K562 (cell line): ENCODE measurements around the gene METAP1. TPM values are rescaled to one million over a fixed set of nuclear protein-coding genes. Genes with fewer than 3 reads are reported as not detected.

Source experiments
- ADNP ChIP-seq: fragments of 200-800 bp; sonication (Bioruptor generic); IDR thresholded peaks from 2 replicates; pipeline ENCODE4 v1.6.1; 2016; ENCODE audit warnings: missing genetic modification characterization, missing compliant biosample characterization
- GTF2A2 ChIP-seq: IDR thresholded peaks from 2 replicates; pipeline ENCODE4 v1.6.1; 2016; ENCODE audit warnings: mild to moderate bottlenecking, missing genetic modification characterization, missing compliant biosample characterization
- HDAC3 ChIP-seq: fragments of 450-650 bp; IDR thresholded peaks from 2 replicates; pipeline ENCODE4 v1.6.1; 2018; ENCODE audit warnings: borderline replicate concordance, mild to moderate bottlenecking, moderate library complexity; ENCODE audit not compliant: partially characterized antibody
- NCOA1 ChIP-seq: fragments of 450-650 bp; IDR thresholded peaks from 2 replicates; pipeline ENCODE4 v1.6.1; 2016; ENCODE audit warnings: low read depth
- PHF21A ChIP-seq: fragments of 450-650 bp; IDR thresholded peaks from 2 replicates; pipeline ENCODE4 v1.6.1; 2017; ENCODE audit warnings: low read depth, borderline replicate concordance
- SMAD1 ChIP-seq: fragments of 150-350 bp; IDR thresholded peaks from 2 replicates; pipeline ENCODE4 v1.6.1; 2014; ENCODE audit warnings: low read length, low read depth; ENCODE audit not compliant: partially characterized antibody
- ZNF274 ChIP-seq: IDR thresholded peaks from 2 replicates; pipeline ENCODE4 v1.6.1; 2011; ENCODE audit warnings: low read depth, mild to moderate bottlenecking, low read length, moderate library complexity, borderline replicate concordance
- ZNF76 ChIP-seq: fragments of 250-450 bp; sonication (Bioruptor Pico); IDR thresholded peaks from 2 replicates; pipeline ENCODE4 v1.4.0; 2020; ENCODE audit warnings: mild to moderate bottlenecking, moderate library complexity, borderline replicate concordance
- polyA plus RNA-seq, 8 experiments: library from polyadenylated mRNA; depleted of rRNA in 4 of 8; stranded (reverse) in 5 of 8; unstranded in 3 of 8; fragments of >200 nt; fragmentation: Nextera tagmentation in 2 of 8; fragmentation: Illumina TruSeq in 1 of 8; extraction: Ambion mirVana in 2 of 8; extraction: Trizol in 1 of 8; gene quantifications; 2 replicates each; pipeline versions ENCODE4 v1.2.1 to v1.2.3, GENCODE V29; 2011 to 2014; ENCODE audit warnings: inconsistent platforms in 1 of 8, missing spikeins in 1 of 8
- total RNA-seq, 7 experiments: library from RNA; depleted of rRNA in 6 of 7; stranded (reverse); fragments of >200 nt in 6 of 7; fragmentation: Illumina TruSeq in 2 of 7; extraction: Trizol in 2 of 7; gene quantifications; 2 replicates each; pipeline versions ENCODE4 v1.2.1 to v1.2.3, GENCODE V29; 2011 to 2021; ENCODE audit warnings: low replicate concordance in 1 of 7
- TF ChIP-seq, protein P1 (sequence below): fragments of 250-450 bp; sonication (Bioruptor Pico); IDR thresholded peaks from 2 replicates; pipeline ENCODE4 v1.4.0; 2020
- TF ChIP-seq, protein P2 (sequence below): sonication (generic); IDR thresholded peaks from 2 replicates; pipeline ENCODE4 v1.6.1; 2016
- TF ChIP-seq, protein P3 (sequence below), 2 experiments: fragments of 450-650 bp; IDR thresholded peaks; 2 replicates each; pipeline ENCODE4 v1.6.1; 2018; ENCODE audit warnings: mild to moderate bottlenecking in 2 of 2, low read depth in 1 of 2; ENCODE audit not compliant: partially characterized antibody in 2 of 2
- TF ChIP-seq, protein P4 (sequence below), 2 experiments: fragments of 450-650 bp in 1 of 2; sonication (generic) in 1 of 2; formaldehyde crosslinking; conservative IDR thresholded peaks; 2 replicates each; pipeline versions ENCODE4 v1.4.0 to v1.8.1; 2020 to 2022; ENCODE audit warnings: mild to moderate bottlenecking in 1 of 2, missing genetic modification reagents in 1 of 2

Gene METAP1
- total and polyA plus RNA-seq, 9 of the 15 experiments (the other 6 are each of a cell fraction or from before 2014, with no cell fraction given), result 31.4 to 77.6 (median 59.5) TPM

DNA sequence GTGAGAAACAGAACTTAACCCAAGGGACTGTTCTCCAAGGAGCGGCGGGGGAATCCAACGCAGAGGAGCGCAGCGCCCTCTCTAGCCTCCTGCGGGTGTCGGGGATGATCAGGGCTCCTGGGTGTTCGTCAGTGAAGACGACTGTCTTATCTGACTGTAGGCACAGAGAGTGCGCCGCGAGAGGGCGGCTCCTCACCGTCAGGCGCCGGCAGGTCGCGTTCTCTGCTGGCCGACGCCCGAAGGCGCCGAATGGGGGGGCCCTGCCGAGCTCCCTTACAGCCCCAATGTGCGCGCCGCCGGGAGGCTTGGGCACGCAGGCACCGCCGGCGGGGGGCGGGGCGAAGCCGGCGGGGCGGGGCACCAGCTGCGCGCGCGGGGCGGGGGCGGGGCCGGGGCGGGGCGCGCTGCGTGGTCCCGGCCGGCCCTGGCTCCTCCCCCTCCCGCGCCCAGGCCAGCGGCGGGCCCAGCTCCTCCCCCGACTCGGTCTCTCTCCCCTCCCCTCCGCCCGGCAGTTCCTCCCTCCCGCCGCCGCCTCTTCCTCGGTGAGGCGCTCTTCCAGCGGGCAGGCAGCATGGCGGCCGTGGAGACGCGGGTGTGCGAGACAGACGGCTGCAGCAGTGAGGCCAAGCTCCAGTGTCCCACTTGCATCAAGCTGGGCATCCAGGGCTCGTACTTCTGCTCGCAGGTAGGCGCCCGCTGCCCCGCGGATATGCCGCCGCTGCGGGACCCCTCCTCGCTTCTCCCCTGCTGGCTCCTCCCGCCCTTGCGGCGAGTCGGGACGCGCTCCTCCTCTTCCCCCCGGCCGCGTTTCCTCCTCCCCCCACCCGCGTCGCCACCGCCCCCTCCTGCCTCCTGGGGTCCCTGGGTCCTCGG is at the start of gene METAP1 (continued):
- TF ChIP-seq, protein P1, sequence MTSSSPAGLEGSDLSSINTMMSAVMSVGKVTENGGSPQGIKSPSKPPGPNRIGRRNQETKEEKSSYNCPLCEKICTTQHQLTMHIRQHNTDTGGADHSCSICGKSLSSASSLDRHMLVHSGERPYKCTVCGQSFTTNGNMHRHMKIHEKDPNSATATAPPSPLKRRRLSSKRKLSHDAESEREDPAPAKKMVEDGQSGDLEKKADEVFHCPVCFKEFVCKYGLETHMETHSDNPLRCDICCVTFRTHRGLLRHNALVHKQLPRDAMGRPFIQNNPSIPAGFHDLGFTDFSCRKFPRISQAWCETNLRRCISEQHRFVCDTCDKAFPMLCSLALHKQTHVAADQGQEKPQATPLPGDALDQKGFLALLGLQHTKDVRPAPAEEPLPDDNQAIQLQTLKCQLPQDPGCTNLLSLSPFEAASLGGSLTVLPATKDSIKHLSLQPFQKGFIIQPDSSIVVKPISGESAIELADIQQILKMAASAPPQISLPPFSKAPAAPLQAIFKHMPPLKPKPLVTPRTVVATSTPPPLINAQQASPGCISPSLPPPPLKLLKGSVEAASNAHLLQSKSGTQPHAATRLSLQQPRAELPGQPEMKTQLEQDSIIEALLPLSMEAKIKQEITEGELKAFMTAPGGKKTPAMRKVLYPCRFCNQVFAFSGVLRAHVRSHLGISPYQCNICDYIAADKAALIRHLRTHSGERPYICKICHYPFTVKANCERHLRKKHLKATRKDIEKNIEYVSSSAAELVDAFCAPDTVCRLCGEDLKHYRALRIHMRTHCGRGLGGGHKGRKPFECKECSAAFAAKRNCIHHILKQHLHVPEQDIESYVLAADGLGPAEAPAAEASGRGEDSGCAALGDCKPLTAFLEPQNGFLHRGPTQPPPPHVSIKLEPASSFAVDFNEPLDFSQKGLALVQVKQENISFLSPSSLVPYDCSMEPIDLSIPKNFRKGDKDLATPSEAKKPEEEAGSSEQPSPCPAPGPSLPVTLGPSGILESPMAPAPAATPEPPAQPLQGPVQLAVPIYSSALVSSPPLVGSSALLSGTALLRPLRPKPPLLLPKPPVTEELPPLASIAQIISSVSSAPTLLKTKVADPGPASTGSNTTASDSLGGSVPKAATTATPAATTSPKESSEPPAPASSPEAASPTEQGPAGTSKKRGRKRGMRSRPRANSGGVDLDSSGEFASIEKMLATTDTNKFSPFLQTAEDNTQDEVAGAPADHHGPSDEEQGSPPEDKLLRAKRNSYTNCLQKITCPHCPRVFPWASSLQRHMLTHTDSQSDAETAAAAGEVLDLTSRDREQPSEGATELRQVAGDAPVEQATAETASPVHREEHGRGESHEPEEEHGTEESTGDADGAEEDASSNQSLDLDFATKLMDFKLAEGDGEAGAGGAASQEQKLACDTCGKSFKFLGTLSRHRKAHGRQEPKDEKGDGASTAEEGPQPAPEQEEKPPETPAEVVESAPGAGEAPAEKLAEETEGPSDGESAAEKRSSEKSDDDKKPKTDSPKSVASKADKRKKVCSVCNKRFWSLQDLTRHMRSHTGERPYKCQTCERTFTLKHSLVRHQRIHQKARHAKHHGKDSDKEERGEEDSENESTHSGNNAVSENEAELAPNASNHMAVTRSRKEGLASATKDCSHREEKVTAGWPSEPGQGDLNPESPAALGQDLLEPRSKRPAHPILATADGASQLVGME (CRISPR knock-in tag), result no peak
- TF ChIP-seq ADNP (tag) (peak; percentile 82), NCOA1 (no peak), SMAD1 (peak; percentile 50), HDAC3 (no peak), GTF2A2 (tag) (no peak), PHF21A (0 out of 2 replicates have a peak, but pooled peaks have one; percentile 54), ZNF76 (CRISPR knock-in tag) (0 out of 2 replicates have a peak, but pooled peaks have one; percentile 27), ZNF274 (no peak)
- TF ChIP-seq, protein P2, sequence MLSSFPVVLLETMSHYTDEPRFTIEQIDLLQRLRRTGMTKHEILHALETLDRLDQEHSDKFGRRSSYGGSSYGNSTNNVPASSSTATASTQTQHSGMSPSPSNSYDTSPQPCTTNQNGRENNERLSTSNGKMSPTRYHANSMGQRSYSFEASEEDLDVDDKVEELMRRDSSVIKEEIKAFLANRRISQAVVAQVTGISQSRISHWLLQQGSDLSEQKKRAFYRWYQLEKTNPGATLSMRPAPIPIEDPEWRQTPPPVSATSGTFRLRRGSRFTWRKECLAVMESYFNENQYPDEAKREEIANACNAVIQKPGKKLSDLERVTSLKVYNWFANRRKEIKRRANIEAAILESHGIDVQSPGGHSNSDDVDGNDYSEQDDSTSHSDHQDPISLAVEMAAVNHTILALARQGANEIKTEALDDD, result peak; percentile 69; the same call in 1 of the 2 replicates
- TF ChIP-seq, protein P3, sequence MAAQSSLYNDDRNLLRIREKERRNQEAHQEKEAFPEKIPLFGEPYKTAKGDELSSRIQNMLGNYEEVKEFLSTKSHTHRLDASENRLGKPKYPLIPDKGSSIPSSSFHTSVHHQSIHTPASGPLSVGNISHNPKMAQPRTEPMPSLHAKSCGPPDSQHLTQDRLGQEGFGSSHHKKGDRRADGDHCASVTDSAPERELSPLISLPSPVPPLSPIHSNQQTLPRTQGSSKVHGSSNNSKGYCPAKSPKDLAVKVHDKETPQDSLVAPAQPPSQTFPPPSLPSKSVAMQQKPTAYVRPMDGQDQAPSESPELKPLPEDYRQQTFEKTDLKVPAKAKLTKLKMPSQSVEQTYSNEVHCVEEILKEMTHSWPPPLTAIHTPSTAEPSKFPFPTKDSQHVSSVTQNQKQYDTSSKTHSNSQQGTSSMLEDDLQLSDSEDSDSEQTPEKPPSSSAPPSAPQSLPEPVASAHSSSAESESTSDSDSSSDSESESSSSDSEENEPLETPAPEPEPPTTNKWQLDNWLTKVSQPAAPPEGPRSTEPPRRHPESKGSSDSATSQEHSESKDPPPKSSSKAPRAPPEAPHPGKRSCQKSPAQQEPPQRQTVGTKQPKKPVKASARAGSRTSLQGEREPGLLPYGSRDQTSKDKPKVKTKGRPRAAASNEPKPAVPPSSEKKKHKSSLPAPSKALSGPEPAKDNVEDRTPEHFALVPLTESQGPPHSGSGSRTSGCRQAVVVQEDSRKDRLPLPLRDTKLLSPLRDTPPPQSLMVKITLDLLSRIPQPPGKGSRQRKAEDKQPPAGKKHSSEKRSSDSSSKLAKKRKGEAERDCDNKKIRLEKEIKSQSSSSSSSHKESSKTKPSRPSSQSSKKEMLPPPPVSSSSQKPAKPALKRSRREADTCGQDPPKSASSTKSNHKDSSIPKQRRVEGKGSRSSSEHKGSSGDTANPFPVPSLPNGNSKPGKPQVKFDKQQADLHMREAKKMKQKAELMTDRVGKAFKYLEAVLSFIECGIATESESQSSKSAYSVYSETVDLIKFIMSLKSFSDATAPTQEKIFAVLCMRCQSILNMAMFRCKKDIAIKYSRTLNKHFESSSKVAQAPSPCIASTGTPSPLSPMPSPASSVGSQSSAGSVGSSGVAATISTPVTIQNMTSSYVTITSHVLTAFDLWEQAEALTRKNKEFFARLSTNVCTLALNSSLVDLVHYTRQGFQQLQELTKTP (IDR thresholded peaks at IDR 0.05; ENCODE audit: low read depth in 1 of 2, partially characterized antibody in 2 of 2), result no peak
- TF ChIP-seq, protein P4, sequence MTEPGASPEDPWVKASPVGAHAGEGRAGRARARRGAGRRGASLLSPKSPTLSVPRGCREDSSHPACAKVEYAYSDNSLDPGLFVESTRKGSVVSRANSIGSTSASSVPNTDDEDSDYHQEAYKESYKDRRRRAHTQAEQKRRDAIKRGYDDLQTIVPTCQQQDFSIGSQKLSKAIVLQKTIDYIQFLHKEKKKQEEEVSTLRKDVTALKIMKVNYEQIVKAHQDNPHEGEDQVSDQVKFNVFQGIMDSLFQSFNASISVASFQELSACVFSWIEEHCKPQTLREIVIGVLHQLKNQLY (CRISPR knock-in tag; conservative IDR thresholded peaks at IDR 0.05), result no peak
